Endothelial cell of umbilical vein (primary cell): ENCODE measurements around the gene DYRK1A. TPM values are rescaled to one million over a fixed set of nuclear protein-coding genes. Genes with fewer than 3 reads are reported as not detected.
A peak's percentile ranks its signal among the peaks of the same experiment; 100 is the strongest.

Experiments used
- BruUV-seq: library from RNA; stranded (reverse); fragments of 400-500 nt; replicated peaks from 2 replicates; lab custom pipeline; 2021; lab: Mats Ljungman, UMichigan
- CTCF ChIA-PET: fragments of 300-600, 350-600 bp; sonication (Branson Sonifier 250); formaldehyde crosslinking; loops from one replicate; lab custom pipeline; 2021; ENCODE audit warnings: antibody characterized with exemption, inconsistent platforms; lab: Charles Lee
- POLR2A ChIA-PET: fragments of 300-600, 350-600 bp; sonication (Branson Sonifier 250); formaldehyde crosslinking; loops from one replicate; lab custom pipeline; 2021; ENCODE audit warnings: antibody characterized with exemption, inconsistent platforms; lab: Charles Lee
- DNase-seq: peaks from one replicate; pipeline ENCODE4 v3.0.0-alpha.2; 2011; ENCODE audit warnings: low read depth, low spot score
- FAIRE-seq: peaks from 2 replicates; lab custom pipeline; 2011; peaks lifted over from hg19 to GRCh38; lab: Jason Lieb, UNC
- H2AFZ ChIP-seq: 2 replicates; pipeline ENCODE4 v1.6.0; 2012; ENCODE audit warnings: low read depth, low read length, control low read depth, inconsistent platforms
- H3K27ac ChIP-seq: 2 replicates; pipeline ENCODE4 v1.5.1; 2011; ENCODE audit warnings: low read depth, mild to moderate bottlenecking, control low read depth, low read length, moderate library complexity; ENCODE audit not compliant: insufficient read depth
- H3K27me3 ChIP-seq, 2 experiments: 2 replicates each; pipeline versions ENCODE4 v1.6.0 to v1.6.1; 2011; ENCODE audit warnings: low read length in 2 of 2, mixed read lengths in 1 of 2; ENCODE audit not compliant: control insufficient read depth in 2 of 2, insufficient read depth in 2 of 2
- H3K36me3 ChIP-seq, 2 experiments: 2 replicates in 1 of 2; 3 replicates in 1 of 2; pipeline ENCODE4 v1.5.1; 2011; ENCODE audit warnings: low read length in 2 of 2, mild to moderate bottlenecking in 1 of 2, moderate library complexity in 1 of 2; ENCODE audit not compliant: control insufficient read depth in 2 of 2, insufficient read depth in 2 of 2; ENCODE audit errors: extremely low read depth in 1 of 2
- H3K4me1 ChIP-seq: 3 replicates; pipeline ENCODE4 v1.5.1; 2011; ENCODE audit warnings: mild to moderate bottlenecking, low read length; ENCODE audit not compliant: control insufficient read depth, insufficient read depth; ENCODE audit errors: extremely low read depth
- H3K4me2 ChIP-seq: 2 replicates; pipeline ENCODE4 v1.6.1; 2011; ENCODE audit warnings: low read length, control low read depth, mixed read lengths; ENCODE audit not compliant: insufficient read depth
- H3K4me3 ChIP-seq, 3 experiments: fragments of 200-600 bp in 1 of 3; sonication (generic), shearing (Covaris generic) in 1 of 3; replicated peaks in 1 of 3; 2 replicates each; pipeline ENCODE4 v1.5.1; 2011 to 2016; ENCODE audit warnings: control low read depth in 3 of 3, low read length in 3 of 3, mild to moderate bottlenecking in 2 of 3, inconsistent platforms in 1 of 3, low read depth in 1 of 3, moderate library complexity in 1 of 3; ENCODE audit not compliant: insufficient read depth in 1 of 3
- H3K79me2 ChIP-seq: 2 replicates; pipeline ENCODE4 v1.6.0; 2012; ENCODE audit warnings: low read length, inconsistent platforms; ENCODE audit not compliant: control insufficient read depth, insufficient read depth
- H3K9ac ChIP-seq: replicated peaks from 2 replicates; pipeline ENCODE3; 2011; ENCODE audit warnings: low read length, control low read depth; ENCODE audit not compliant: insufficient read depth; ENCODE audit errors: extremely low read depth
- H3K9me1 ChIP-seq: replicated peaks from 3 replicates; pipeline ENCODE4 v1.6.0; 2011; ENCODE audit warnings: mild to moderate bottlenecking, low read length; ENCODE audit not compliant: control insufficient read depth, insufficient read depth; ENCODE audit errors: extremely low read depth
- H3K9me3 ChIP-seq: replicated peaks from 2 replicates; pipeline ENCODE4 v1.5.1; 2012; ENCODE audit warnings: low read length, inconsistent platforms; ENCODE audit not compliant: control insufficient read depth, insufficient read depth
- H4K20me1 ChIP-seq: replicated peaks from 2 replicates; pipeline ENCODE3; 2011; ENCODE audit warnings: mild to moderate bottlenecking, low read length; ENCODE audit not compliant: control insufficient read depth, insufficient read depth; ENCODE audit errors: extremely low read depth
- CTCF ChIP-seq, 2 donors: IDR thresholded peaks; 1 replicate in 1 of 2; 2 replicates in 1 of 2; pipeline ENCODE4 v1.5.1; 2011; ENCODE audit warnings: low read length in 2 of 2, mild to moderate bottlenecking in 2 of 2, moderate library complexity in 2 of 2, control low read depth in 1 of 2, inconsistent platforms in 1 of 2, low read depth in 1 of 2; ENCODE audit not compliant: insufficient read depth in 1 of 2; ENCODE audit errors: extremely low read depth in 1 of 2
- EZH2 ChIP-seq: IDR thresholded peaks from 2 replicates; pipeline ENCODE4 v1.6.1; 2012; ENCODE audit warnings: borderline replicate concordance, low read depth, mild to moderate bottlenecking, moderate library complexity, low read length, inconsistent platforms; ENCODE audit not compliant: severe bottlenecking
- FOS ChIP-seq: IDR thresholded peaks from 2 replicates; pipeline ENCODE4 v1.6.1; 2011; ENCODE audit warnings: mild to moderate bottlenecking, low read length, moderate library complexity, borderline replicate concordance; ENCODE audit not compliant: insufficient read depth
- GATA2 ChIP-seq: IDR thresholded peaks from 2 replicates; pipeline ENCODE4 v1.7.0; 2011; ENCODE audit warnings: low read depth, mild to moderate bottlenecking, moderate library complexity, mixed read lengths, low read length; ENCODE audit not compliant: insufficient read length, insufficient read depth
- JUN ChIP-seq: IDR thresholded peaks from 2 replicates; pipeline ENCODE4 v1.6.1; 2011; ENCODE audit warnings: borderline replicate concordance, low read depth; ENCODE audit not compliant: insufficient read length, insufficient read depth
- MYC ChIP-seq: IDR thresholded peaks from one replicate; pipeline ENCODE4 v1.6.1; 2011; ENCODE audit warnings: mild to moderate bottlenecking, low read depth, low read length
- POLR2A ChIP-seq: IDR thresholded peaks from 2 replicates; pipeline ENCODE4 v1.6.1; 2012; ENCODE audit warnings: low read depth, mild to moderate bottlenecking, control low read depth, low read length
- POLR2AphosphoS5 ChIP-seq: IDR thresholded peaks from 2 replicates; pipeline ENCODE4 v1.6.1; 2012; ENCODE audit warnings: low read depth, mild to moderate bottlenecking, control low read depth, low read length, moderate library complexity; ENCODE audit not compliant: insufficient read depth
- dilution Hi-C: fragments of 300-500 bp; cut with MboI; formaldehyde crosslinking; loops from one replicate; pipeline ENCODE4 v1.15.0; 2019; ENCODE audit warnings: low sequenced_read_pairs; ENCODE audit not compliant: extremely low pct_ligation_motif_present
- intact Hi-C: fragments of 100-400 bp; cut with micrococcal nuclease; formaldehyde crosslinking; loops from one replicate; pipeline ENCODE4 v1.10.0; 2022
- polyA plus RNA-seq, 4 experiments: library from polyadenylated mRNA; depleted of rRNA in 3 of 4; stranded (reverse) in 3 of 4; unstranded in 1 of 4; fragments of >200 nt; gene quantifications; 2 replicates each; pipeline versions ENCODE4 v1.2.1 to v1.2.3, GENCODE V29; 2011 to 2012; ENCODE audit warnings: missing spikeins in 1 of 4
- total RNA-seq: library from RNA; stranded (reverse); gene quantifications from 2 replicates; pipeline ENCODE4 v1.2.3, GENCODE V29; 2021
- TF ChIP-seq, protein P1 (sequence below): IDR thresholded peaks from 2 replicates; pipeline ENCODE4 v1.6.1; 2011; ENCODE audit not compliant: insufficient read depth, insufficient read length

DYRK1A gene
- total and polyA plus RNA-seq, 2 donors (not counting 3 experiments of a cell fraction or from before 2014, with no cell fraction given), result 51.8 to 53.7 TPM

- Histone ChIP-seq H4K20me1 (no peaks in the 10 kb centered on the region), H3K4me1 (peaks cover 60% of the 10 kb centered on the region), H3K9me3 (no peaks in the 10 kb centered on the region), H3K79me2 (peaks cover 75% of the 10 kb centered on the region), H3K9ac (peak overlapping the region; percentile 98), H3K4me3 (peak overlapping the region; percentile 13 to 94 (median 93)), H3K9me1 (no peaks in the 10 kb centered on the region), H3K27me3 (no peaks in the 10 kb centered on the region), H3K36me3 (no peaks in the 10 kb centered on the region), H3K27ac (peak overlapping the region; percentile 95), H2AFZ (no peak overlapping the region), H3K4me2 (peak overlapping the region; percentile 97)
- ChIA-PET CTCF (interaction anchor here (0.8 to 1.5 kb wide), 2 partner anchors 93 to 233 kb away, joined by 3 read pairs; no protein-coding TSS in a partner anchor), POLR2A (interaction anchor here (0.6 to 2.9 kb wide), 2 partner anchors 102 to 224 kb away, joined by 4 to 13 read pairs; partner anchors contain the start of gene VPS26C)
- dilution Hi-C loops, result no loop called here
- DNase-seq (peak; percentile 43), FAIRE-seq (no peak)
- intact Hi-C loops, result loop anchor here (5.0 kb wide), 3 partner anchors 83 to 278 kb away; no protein-coding TSS in a partner anchor
- TF ChIP-seq GATA2 (no peak), POLR2A (no peak), MYC (no peak), JUN (no peak), POLR2AphosphoS5 (no peak), FOS (no peak), EZH2 (no peak), CTCF (IDR thresholded peaks at IDR 0.05; ENCODE audit: extremely low read depth in 1 of 2, insufficient read depth in 1 of 2, low read depth in 1 of 2, low read length in 2 of 2) (no peak)
- TF ChIP-seq, protein P1, sequence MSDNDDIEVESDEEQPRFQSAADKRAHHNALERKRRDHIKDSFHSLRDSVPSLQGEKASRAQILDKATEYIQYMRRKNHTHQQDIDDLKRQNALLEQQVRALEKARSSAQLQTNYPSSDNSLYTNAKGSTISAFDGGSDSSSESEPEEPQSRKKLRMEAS, result no peak
- no TSS peak for BruUV-seq
Observed at GRCh38 chr21:37369307-37369854, 2.8 kb downstream of the DYRK1A start.
